HFFc6 (cell line): ENCODE measurements around the gene CCDC146. TPM values are rescaled to one million over a fixed set of nuclear protein-coding genes. Genes with fewer than 3 reads are reported as not detected.

ENCODE experiments used
- DNase-seq: peaks from one replicate; pipeline ENCODE4 v3.0.0-alpha.2; 2018
- H3K27ac Mint-ChIP-seq: 2 replicates; pipeline ENCODE4 v1.8.0; 2020; ENCODE audit warnings: mild to moderate bottlenecking, mixed read lengths
- H3K27me3 Mint-ChIP-seq: 2 replicates; pipeline ENCODE4 v1.8.0; 2021; ENCODE audit warnings: mild to moderate bottlenecking, moderate library complexity, mixed read lengths; ENCODE audit not compliant: insufficient read depth
- H3K36me3 Mint-ChIP-seq: 2 replicates; pipeline ENCODE4 v1.8.0; 2021; ENCODE audit warnings: low read depth, mixed read lengths
- H3K4me1 Mint-ChIP-seq: 2 replicates; pipeline ENCODE4 v1.8.0; 2020; ENCODE audit warnings: low read depth, mixed read lengths
- H3K4me3 Mint-ChIP-seq: 2 replicates; pipeline ENCODE4 v1.8.0; 2020; ENCODE audit warnings: mild to moderate bottlenecking, moderate library complexity, mixed read lengths
- H3K9me3 Mint-ChIP-seq: 2 replicates; pipeline ENCODE4 v1.8.0; 2020; ENCODE audit warnings: mild to moderate bottlenecking, mixed read lengths
- CTCF ChIP-seq: fragments of 200-600 bp; sonication (generic); IDR thresholded peaks from 2 replicates; pipeline ENCODE4 v1.5.0; 2021; ENCODE audit warnings: antibody characterized with exemption, mild to moderate bottlenecking
- total RNA-seq, 6 experiments: library from RNA; stranded (reverse); fragmentation: NEBNext Ultra II Directional; extraction: Animal tissue kit (Norgen Biotek cat#: 25700); gene quantifications; 2 replicates in 1 of 6; 3 replicates in 5 of 6; pipeline ENCODE4 v1.2.3, GENCODE V29; 2021

CCDC146 gene
- total RNA-seq, 6 experiments from 2014 or later, result 0.09 to 0.70 (median 0.57) TPM

DNA sequence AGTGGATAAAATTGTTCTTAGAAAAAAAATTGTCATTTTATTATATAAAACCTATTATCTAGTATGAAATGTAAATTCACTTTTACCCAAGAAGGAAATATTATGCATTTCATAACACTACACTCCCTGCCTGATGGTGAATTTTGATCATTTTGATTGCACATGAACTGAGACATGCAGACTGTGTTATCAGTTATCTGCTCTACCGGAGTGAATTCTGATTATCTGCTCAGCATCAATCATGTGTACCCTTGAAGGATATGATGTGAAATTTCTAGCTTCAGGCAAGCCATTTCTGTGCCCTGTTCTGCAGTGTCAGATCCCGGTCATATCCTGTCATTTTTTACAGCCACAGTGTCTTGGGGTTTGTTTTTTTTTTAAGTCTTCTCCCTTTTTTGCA is 162.2 kb downstream of the CCDC146 start:
- Mint-ChIP-seq H3K36me3 (no peaks in the 10 kb centered on the region), H3K27ac (no peak overlapping the region), H3K4me3 (no peak overlapping the region), H3K9me3 (no peaks in the 10 kb centered on the region), H3K4me1 (peaks cover 6% of the 10 kb centered on the region; the same call in 1 of the 2 replicates), H3K27me3 (peaks cover 20% of the 10 kb centered on the region)
- TF ChIP-seq CTCF, result no peak
- no peak for DNase-seq

GRCh38 chr7:77288676-77289320 is 166.4 kb downstream of the CCDC146 start:
- Mint-ChIP-seq H3K27ac (no peak overlapping the region), H3K4me3 (no peak overlapping the region), H3K36me3 (no peaks in the 10 kb centered on the region), H3K9me3 (no peaks in the 10 kb centered on the region), H3K27me3 (peaks cover 16% of the 10 kb centered on the region), H3K4me1 (peaks cover 6% of the 10 kb centered on the region; the same call in 1 of the 2 replicates)
- no peak for TF ChIP-seq CTCF
- DNase-seq, result no peak

DNA sequence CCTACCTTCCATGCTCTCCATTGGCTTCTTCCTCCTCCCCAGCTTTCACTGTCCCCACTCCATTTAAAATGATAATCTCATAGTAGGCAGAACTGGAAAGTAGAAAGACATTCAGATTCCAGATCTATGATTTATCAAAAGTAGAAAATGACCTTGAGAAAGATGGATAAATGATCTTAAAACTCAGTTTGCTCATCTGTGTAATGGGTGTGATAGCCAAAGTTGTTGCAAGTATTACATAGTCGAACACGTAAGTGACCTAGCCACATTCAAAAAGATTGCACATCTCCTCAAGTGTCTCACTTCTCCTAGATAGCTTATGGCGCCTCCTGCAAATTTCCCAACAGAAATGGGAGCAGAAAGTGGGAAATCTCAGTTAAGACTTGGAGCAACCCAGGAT is 167.0 kb downstream of the CCDC146 start:
- peaks cover 6% of the 10 kb centered on the region; the same call in 1 of the 2 replicates for H3K4me1 Mint-ChIP-seq
- H3K27ac Mint-ChIP-seq, result no peak overlapping the region
- H3K4me3 Mint-ChIP-seq, result no peak overlapping the region
- no peak for DNase-seq
- H3K36me3 Mint-ChIP-seq, result no peaks in the 10 kb centered on the region
- no peaks in the 10 kb centered on the region for H3K9me3 Mint-ChIP-seq
- H3K27me3 Mint-ChIP-seq, result peaks cover 13% of the 10 kb centered on the region
- no peak for TF ChIP-seq CTCF

- no peaks in the 10 kb centered on the region for H3K9me3 Mint-ChIP-seq
- H3K27ac Mint-ChIP-seq, result no peak overlapping the region
- TF ChIP-seq CTCF, result no peak
- H3K36me3 Mint-ChIP-seq, result no peaks in the 10 kb centered on the region
- peaks cover 13% of the 10 kb centered on the region for H3K27me3 Mint-ChIP-seq
- H3K4me3 Mint-ChIP-seq, result no peak overlapping the region
- no peak for DNase-seq
- H3K4me1 Mint-ChIP-seq, result peaks cover 6% of the 10 kb centered on the region; the same call in 1 of the 2 replicates
These were observed 168.0 kb downstream of the CCDC146 start for GRCh38 chr7:77290425-77290824.

- H3K36me3 Mint-ChIP-seq, result no peaks in the 10 kb centered on the region
- peaks cover 6% of the 10 kb centered on the region; the same call in 1 of the 2 replicates for H3K4me1 Mint-ChIP-seq
- H3K9me3 Mint-ChIP-seq, result peaks cover 6% of the 10 kb centered on the region
- 0 out of 2 replicates have a peak, but pooled peaks cover under 1% of the 10 kb centered on the region for H3K27me3 Mint-ChIP-seq
- H3K4me3 Mint-ChIP-seq, result no peak overlapping the region
- no peak overlapping the region for H3K27ac Mint-ChIP-seq
- no peak for DNase-seq
- no peak for TF ChIP-seq CTCF
These were observed 170.6 kb downstream of the CCDC146 start for GRCh38 chr7:77293046-77293445.
